Adrenal gland (tissue), 12 donors: ENCODE data around the gene NUP50. TPM values are rescaled to one million over a fixed set of nuclear protein-coding genes. Genes with fewer than 3 reads are reported as not detected.

Experiments used
- DNase-seq, 7 donors: peaks; one replicate each; pipeline ENCODE4 v3.0.0-alpha.2; 2019 to 2020
- H3K27ac ChIP-seq, 5 donors: fragments of 200-600 bp; sonication (generic) in 4 of 5; 1 replicate in 3 of 5; 2 replicates in 2 of 5; pipeline versions ENCODE4 v1.5.1 to v1.8.0; 2016 to 2020; ENCODE audit warnings: mild to moderate bottlenecking in 1 of 5
- H3K27me3 ChIP-seq: fragments of 200-600 bp; 2 replicates; pipeline ENCODE4 v1.8.0; 2021
- H3K36me3 ChIP-seq, 2 donors: fragments of 200-600 bp; replicated peaks in 1 of 2; 1 replicate in 1 of 2; 2 replicates in 1 of 2; pipeline versions ENCODE4 v1.5.1 to v1.8.0; 2018 to 2022
- H3K4me1 ChIP-seq, 2 donors: fragments of 200-600 bp; replicated peaks in 1 of 2; 1 replicate in 1 of 2; 2 replicates in 1 of 2; pipeline versions ENCODE4 v1.5.1 to v1.8.0; 2018 to 2021
- H3K4me3 ChIP-seq, 4 donors: fragments of 200-600 bp; sonication (generic) in 3 of 4; one replicate each; pipeline ENCODE4 v1.5.1; 2016 to 2018
- H3K9me3 ChIP-seq, 3 donors: fragments of 200-600 bp; sonication (generic) in 1 of 3; replicated peaks in 1 of 3; 1 replicate in 2 of 3; 2 replicates in 1 of 3; pipeline versions ENCODE4 v1.5.1 to v1.8.0; 2016 to 2021
- POLR2A ChIP-seq, 2 donors: fragments of 450-650 bp; IDR thresholded peaks; one replicate each; pipeline ENCODE4 v1.6.1; 2017; ENCODE audit warnings: antibody characterized with exemption in 2 of 2, mild to moderate bottlenecking in 2 of 2, moderate library complexity in 1 of 2
- WGBS, 4 donors: extraction: QIAGEN DNeasy Blood & Tissue Kit in 2 of 4; methylation state at CpG; one replicate each; pipeline versions ENCODE4 v1.1.5 to v1.1.7; 2013 to 2017; 5-methylcytosine and 5-hydroxymethylcytosine counted together
- intact Hi-C, 2 donors: fragments of 100-400 bp; cut with DNase I; formaldehyde crosslinking; loops; one replicate each; pipeline versions ENCODE4 v1.14.1 to v1.15.0; 2022 to 2023
- polyA plus RNA-seq, 3 donors: library from polyadenylated mRNA; stranded (reverse); fragments of 200-250 nt in 2 of 3; fragments of 350-450 nt in 1 of 3; fragmentation: Illumina TruSeq in 1 of 3; extraction: RNeasy Lipid Tissue Mini Kit (QIAGEN cat#74804) in 1 of 3; gene quantifications; one replicate each; pipeline ENCODE4 v1.2.3, GENCODE V29; 2013 to 2014
- total RNA-seq, 9 donors: library from RNA; depleted of rRNA in 4 of 9; stranded (reverse); fragments of >200 nt in 4 of 9; fragments of 120-200 nt in 1 of 9; fragmentation: NEBNext Ultra II Directional in 1 of 9; extraction: Animal tissue kit (Norgen Biotek cat#: 25700) in 1 of 9; gene quantifications; one replicate each; pipeline versions ENCODE4 v1.1.0 to v1.2.4, GENCODE V29; 2013 to 2023
- TF ChIP-seq, protein P1 (sequence below), 6 experiments: fragments of 450-650 bp in 4 of 6; fragments of 200-600 bp in 2 of 6; sonication (generic) in 1 of 6; IDR thresholded peaks; 1 replicate in 5 of 6; 2 replicates in 1 of 6; pipeline versions ENCODE4 v1.5.1 to v1.8.0; 2016 to 2021; ENCODE audit warnings: antibody characterized with exemption in 6 of 6, mild to moderate bottlenecking in 2 of 6, moderate library complexity in 1 of 6
- donor health status: healthy with polysubstance abuse.
- donor health status: Bipolar disorder and iron deficiency.
- donor health status: DM: yes; HTN: yes; CAD: no.
- donor health status: DM: no; HTN: no; CAD: no.
- donor health status: DM: no; HTN: no; CAD: no.
- donor health status: DM: yes; HTN: yes; CAD: no.

Gene NUP50
- total and polyA plus RNA-seq, 12 donors, result 14.9 to 126 (median 64.6) TPM

DNA sequence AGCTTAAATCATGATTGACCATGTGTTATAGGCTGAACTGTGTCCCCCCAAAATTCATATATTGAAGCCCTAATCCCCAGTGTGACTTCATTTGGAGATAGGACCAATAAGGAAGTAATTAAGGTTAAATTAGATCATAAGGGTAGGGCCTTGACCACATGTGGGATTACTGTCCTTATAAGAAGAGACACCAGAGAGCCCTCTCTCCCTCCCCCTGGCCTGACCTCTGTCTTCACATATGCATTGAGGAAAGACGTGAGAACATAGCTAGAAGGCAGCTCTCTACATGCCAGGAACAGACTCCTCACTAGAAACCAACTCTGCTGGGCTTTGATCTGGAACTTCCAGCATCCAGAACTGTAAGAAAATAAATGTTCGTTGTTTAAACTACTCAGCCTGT is 13.6 kb upstream of the NUP50 start:
- H3K4me3 ChIP-seq, result no peak overlapping the region
- no peak for TF ChIP-seq POLR2A (IDR thresholded peaks at IDR 0.05)
- TF ChIP-seq, protein P1, sequence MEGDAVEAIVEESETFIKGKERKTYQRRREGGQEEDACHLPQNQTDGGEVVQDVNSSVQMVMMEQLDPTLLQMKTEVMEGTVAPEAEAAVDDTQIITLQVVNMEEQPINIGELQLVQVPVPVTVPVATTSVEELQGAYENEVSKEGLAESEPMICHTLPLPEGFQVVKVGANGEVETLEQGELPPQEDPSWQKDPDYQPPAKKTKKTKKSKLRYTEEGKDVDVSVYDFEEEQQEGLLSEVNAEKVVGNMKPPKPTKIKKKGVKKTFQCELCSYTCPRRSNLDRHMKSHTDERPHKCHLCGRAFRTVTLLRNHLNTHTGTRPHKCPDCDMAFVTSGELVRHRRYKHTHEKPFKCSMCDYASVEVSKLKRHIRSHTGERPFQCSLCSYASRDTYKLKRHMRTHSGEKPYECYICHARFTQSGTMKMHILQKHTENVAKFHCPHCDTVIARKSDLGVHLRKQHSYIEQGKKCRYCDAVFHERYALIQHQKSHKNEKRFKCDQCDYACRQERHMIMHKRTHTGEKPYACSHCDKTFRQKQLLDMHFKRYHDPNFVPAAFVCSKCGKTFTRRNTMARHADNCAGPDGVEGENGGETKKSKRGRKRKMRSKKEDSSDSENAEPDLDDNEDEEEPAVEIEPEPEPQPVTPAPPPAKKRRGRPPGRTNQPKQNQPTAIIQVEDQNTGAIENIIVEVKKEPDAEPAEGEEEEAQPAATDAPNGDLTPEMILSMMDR (IDR thresholded peaks at IDR 0.05), result no peak
- WGBS, 4 donors, result 47 to 96% (median 68%) methylated on average over 2 of the region's 2 CpGs
- H3K27ac ChIP-seq, result no peak overlapping the region
- DNase-seq, result no peak
- H3K4me1 ChIP-seq, result peaks cover 0 to 11% of the 10 kb centered on the region in 2 donors
- H3K27me3 ChIP-seq, result no peaks in the 10 kb centered on the region
- H3K36me3 ChIP-seq, result no peaks in the 10 kb centered on the region
- intact Hi-C loops, result no loop called here
- H3K9me3 ChIP-seq, result no peaks in the 10 kb centered on the region

DNA sequence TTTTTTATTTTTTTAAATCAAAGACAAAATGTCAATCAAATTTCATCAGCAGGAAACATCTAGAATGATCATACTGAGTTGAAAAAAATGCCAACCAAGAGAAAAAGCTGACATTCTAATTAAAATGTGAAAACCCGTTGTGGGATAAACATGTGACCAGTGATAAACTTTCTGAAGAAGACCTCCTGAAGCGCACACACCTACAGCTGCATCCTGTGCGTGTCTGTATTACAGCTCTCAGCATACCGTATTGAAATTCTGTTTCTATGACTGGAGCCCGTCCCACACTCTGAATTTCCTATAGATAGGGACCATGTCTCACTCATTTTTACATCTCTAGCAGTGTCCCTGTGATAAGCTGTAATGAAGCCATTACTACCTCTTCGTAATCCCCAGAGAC is 12.2 kb upstream of the NUP50 start:
- Histone ChIP-seq H3K36me3 (no peaks in the 10 kb centered on the region), H3K9me3 (no peaks in the 10 kb centered on the region), H3K27me3 (no peaks in the 10 kb centered on the region), H3K4me1 (peaks cover 0 to 12% of the 10 kb centered on the region in 2 donors), H3K27ac (no peak overlapping the region), H3K4me3 (no peak overlapping the region)
- WGBS, 4 donors, result 85 to 94% (median 93%) methylated on average over 6 of the region's 6 CpGs
- DNase-seq, result no peak
- intact Hi-C loops, result no loop called here
- TF ChIP-seq, protein P1 (IDR thresholded peaks at IDR 0.05), result no peak
- TF ChIP-seq POLR2A (IDR thresholded peaks at IDR 0.05), result no peak

DNA sequence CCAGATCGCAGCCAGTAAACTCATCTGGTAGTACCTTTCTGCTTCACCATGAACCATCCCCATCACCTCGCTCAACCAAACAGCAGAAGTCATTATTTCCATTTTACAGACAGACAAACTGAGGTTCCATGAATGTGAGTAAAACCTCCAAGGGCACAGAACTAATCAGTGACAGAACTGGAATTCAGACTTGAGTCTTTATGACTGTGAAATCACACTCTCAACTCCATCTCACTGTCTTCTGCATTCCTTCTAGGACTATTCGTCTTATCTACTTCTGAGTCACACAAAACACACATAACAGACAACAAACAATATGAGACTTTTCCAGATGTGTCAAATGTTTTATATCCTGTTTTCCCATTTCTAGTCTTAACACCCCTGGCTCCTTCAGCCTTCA is 9.3 kb upstream of the NUP50 start:
- DNase-seq, result no peak
- Histone ChIP-seq H3K36me3 (no peaks in the 10 kb centered on the region), H3K4me3 (no peak overlapping the region), H3K9me3 (no peaks in the 10 kb centered on the region), H3K4me1 (peaks cover 18 to 30% of the 10 kb centered on the region in 2 donors), H3K27ac (peak overlapping the region in 1 of 5 donors; percentile 61), H3K27me3 (no peaks in the 10 kb centered on the region)
- WGBS, 4 donors, result 78 to 82% (median 79%) methylated on average over 3 of the region's 3 CpGs
- TF ChIP-seq POLR2A (IDR thresholded peaks at IDR 0.05), result no peak
- TF ChIP-seq, protein P1 (IDR thresholded peaks at IDR 0.05), result no peak
- intact Hi-C loops, result no loop called here

DNA sequence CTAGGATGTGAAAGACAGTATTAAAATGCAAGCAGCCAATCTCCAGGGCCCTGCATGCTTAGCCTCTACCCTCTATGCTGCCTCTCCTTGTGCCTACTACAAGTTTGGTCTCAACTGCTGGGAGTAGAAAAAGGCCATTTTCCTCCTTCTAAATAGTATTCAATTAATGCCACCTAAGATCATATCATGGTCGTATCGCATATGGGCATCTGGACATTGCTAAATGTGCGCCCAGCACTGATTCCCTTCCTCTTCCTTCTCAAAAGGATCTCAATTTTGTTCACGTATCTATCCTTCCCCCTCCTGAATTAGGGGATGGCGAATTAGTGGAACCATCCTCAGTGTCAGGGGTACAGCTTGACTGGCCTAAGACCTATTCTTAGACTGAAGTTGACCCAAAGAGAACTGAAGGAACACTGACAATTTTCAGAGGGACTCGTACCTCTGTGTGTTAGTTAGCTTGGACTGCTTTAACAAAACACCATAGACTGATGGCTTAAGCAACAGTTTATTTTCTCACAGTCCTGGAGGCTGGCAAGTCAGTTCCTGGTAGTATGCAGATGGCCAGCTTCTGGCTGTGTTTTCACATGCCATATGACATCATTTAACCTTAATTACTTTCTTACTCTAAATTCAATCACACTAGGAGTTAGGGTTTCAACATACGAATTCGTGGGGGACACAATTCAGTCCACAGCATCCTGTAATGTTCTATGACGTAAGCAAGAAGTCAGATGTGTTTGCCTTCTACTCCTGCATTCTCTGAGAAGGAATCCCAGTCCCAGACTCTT is 8.5 kb upstream of the NUP50 start:
- Histone ChIP-seq H3K9me3 (no peaks in the 10 kb centered on the region), H3K4me1 (peaks cover 26 to 39% of the 10 kb centered on the region in 2 donors), H3K36me3 (no peaks in the 10 kb centered on the region), H3K27me3 (no peaks in the 10 kb centered on the region), H3K4me3 (no peak overlapping the region), H3K27ac (peak overlapping the region in 1 of 5 donors; percentile 29)
- intact Hi-C loops, result no loop called here
- DNase-seq, result no peak
- 74 to 87% (median 80%) methylated on average over 9 of the region's 9 CpGs for WGBS, 4 donors
- no peak for TF ChIP-seq POLR2A (IDR thresholded peaks at IDR 0.05)
- TF ChIP-seq, protein P1 (IDR thresholded peaks at IDR 0.05), result no peak
